Breast epithelium (tissue), 4 donors: Measurements from ENCODE around the gene ACVRL1. TPM values are rescaled to one million over a fixed set of nuclear protein-coding genes. Genes with fewer than 3 reads are reported as not detected.

Experiments used
- DNase-seq, 2 donors: peaks; one replicate each; pipeline ENCODE4 v3.0.0-alpha.2; 2019; ENCODE audit warnings: low spot score in 2 of 2
- H3K27ac ChIP-seq, 2 donors: fragments of 200-600 bp; sonication (generic) in 1 of 2; one replicate each; pipeline ENCODE4 v1.5.1; 2016 to 2019; ENCODE audit warnings: mild to moderate bottlenecking in 1 of 2
- H3K27me3 ChIP-seq, 2 donors: fragments of 200-600 bp; sonication (generic) in 1 of 2; one replicate each; pipeline versions ENCODE4 v1.5.1 to v1.6.0; 2017 to 2019; ENCODE audit warnings: control low read depth in 1 of 2, mild to moderate bottlenecking in 1 of 2
- H3K36me3 ChIP-seq: fragments of 200-600 bp; one replicate; pipeline ENCODE4 v1.5.1; 2019
- H3K4me1 ChIP-seq, 2 donors: fragments of 200-600 bp; sonication (generic); one replicate each; pipeline ENCODE4 v1.5.1; 2016 to 2019; ENCODE audit warnings: control low read depth in 1 of 2
- H3K4me3 ChIP-seq, 3 donors: fragments of 200-600 bp; sonication (generic); 1 replicate in 2 of 3; 2 replicates in 1 of 3; pipeline ENCODE4 v1.5.1; 2016 to 2019; ENCODE audit warnings: mild to moderate bottlenecking in 3 of 3, moderate library complexity in 2 of 3
- H3K9me3 ChIP-seq, 2 donors: fragments of 200-600 bp; sonication (generic) in 1 of 2; one replicate each; pipeline ENCODE4 v1.5.1; 2016 to 2019; ENCODE audit warnings: control low read depth in 1 of 2
- POLR2A ChIP-seq: fragments of 450-650 bp; IDR thresholded peaks from one replicate; pipeline ENCODE4 v1.6.1; 2016; ENCODE audit warnings: antibody characterized with exemption, mild to moderate bottlenecking, moderate library complexity
- POLR2AphosphoS5 ChIP-seq, 3 donors: sonication (generic); formaldehyde crosslinking; IDR thresholded peaks; one replicate each; pipeline ENCODE4 v1.6.1; 2017; ENCODE audit warnings: antibody characterized with exemption in 3 of 3
- intact Hi-C: fragments of 100-400 bp; cut with DNase I; formaldehyde crosslinking; loops from one replicate; pipeline ENCODE4 v1.15.1; 2023; ENCODE audit warnings: low total_unique reads
- total RNA-seq, 3 donors: library from RNA; depleted of rRNA; stranded (reverse); fragments of >200 nt; gene quantifications; one replicate each; pipeline ENCODE4 v1.1.0, GENCODE V29; 2016
- TF ChIP-seq, protein P1 (sequence below), 3 donors: fragments of 450-650 bp; IDR thresholded peaks; one replicate each; pipeline ENCODE4 v1.5.1; 2016 to 2017; ENCODE audit warnings: antibody characterized with exemption in 3 of 3, mild to moderate bottlenecking in 3 of 3, moderate library complexity in 3 of 3

ACVRL1 gene
- total RNA-seq, 3 donors from 2014 or later: 24.7 to 274 (median 109) TPM

- no peak for DNase-seq
- H3K4me1 ChIP-seq: peaks cover 0 to 10% of the 10 kb centered on the region in 2 donors
- no peak overlapping the region for H3K27ac ChIP-seq
- H3K27me3 ChIP-seq: no peaks in the 10 kb centered on the region
- intact Hi-C loops: no loop called here
- H3K4me3 ChIP-seq: no peak overlapping the region
- no peaks in the 10 kb centered on the region for H3K36me3 ChIP-seq
- TF ChIP-seq POLR2AphosphoS5 (IDR thresholded peaks at IDR 0.05) (no peak), POLR2A (no peak)
- TF ChIP-seq, protein P1, sequence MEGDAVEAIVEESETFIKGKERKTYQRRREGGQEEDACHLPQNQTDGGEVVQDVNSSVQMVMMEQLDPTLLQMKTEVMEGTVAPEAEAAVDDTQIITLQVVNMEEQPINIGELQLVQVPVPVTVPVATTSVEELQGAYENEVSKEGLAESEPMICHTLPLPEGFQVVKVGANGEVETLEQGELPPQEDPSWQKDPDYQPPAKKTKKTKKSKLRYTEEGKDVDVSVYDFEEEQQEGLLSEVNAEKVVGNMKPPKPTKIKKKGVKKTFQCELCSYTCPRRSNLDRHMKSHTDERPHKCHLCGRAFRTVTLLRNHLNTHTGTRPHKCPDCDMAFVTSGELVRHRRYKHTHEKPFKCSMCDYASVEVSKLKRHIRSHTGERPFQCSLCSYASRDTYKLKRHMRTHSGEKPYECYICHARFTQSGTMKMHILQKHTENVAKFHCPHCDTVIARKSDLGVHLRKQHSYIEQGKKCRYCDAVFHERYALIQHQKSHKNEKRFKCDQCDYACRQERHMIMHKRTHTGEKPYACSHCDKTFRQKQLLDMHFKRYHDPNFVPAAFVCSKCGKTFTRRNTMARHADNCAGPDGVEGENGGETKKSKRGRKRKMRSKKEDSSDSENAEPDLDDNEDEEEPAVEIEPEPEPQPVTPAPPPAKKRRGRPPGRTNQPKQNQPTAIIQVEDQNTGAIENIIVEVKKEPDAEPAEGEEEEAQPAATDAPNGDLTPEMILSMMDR (IDR thresholded peaks at IDR 0.05): no peak
- H3K9me3 ChIP-seq: peaks cover 3 to 6% of the 10 kb centered on the region in 2 donors
Observed at GRCh38 chr12:51949342-51950030, 42.2 kb downstream of the ACVRL1 start.

DNA sequence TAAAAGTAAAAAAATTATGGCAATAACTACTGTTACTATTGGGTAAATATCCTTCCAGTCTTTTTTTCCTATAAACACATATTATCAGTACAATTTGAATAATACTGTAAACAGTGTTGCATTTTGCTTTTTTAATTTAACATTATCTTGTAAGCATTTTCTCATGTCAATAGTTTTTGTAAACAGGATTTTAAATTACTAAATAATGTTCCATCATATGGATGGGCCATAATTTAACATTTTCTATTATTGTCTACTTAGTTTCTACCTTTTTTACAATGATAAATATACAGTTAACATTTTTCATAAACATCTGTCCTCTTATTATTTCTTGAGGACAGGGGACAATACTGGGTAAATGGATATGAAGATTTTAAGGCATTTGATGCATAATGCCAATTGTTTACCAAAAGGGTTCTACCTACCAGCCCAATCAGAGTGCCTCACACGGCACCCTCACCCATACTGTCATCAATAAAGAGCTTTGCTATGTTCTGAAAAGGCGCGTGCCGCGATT, 43.4 kb downstream of the ACVRL1 start:
- Histone ChIP-seq H3K36me3 (no peaks in the 10 kb centered on the region), H3K27ac (peak overlapping the region; percentile 65 to 74), H3K9me3 (no peaks in the 10 kb centered on the region), H3K27me3 (no peaks in the 10 kb centered on the region), H3K4me1 (peaks cover 0 to 18% of the 10 kb centered on the region in 2 donors), H3K4me3 (peak overlapping the region; percentile 43 to 99 (median 78))
- no peak for DNase-seq
- intact Hi-C loops: no loop called here
- TF ChIP-seq POLR2AphosphoS5 (IDR thresholded peaks at IDR 0.05): no peak
- TF ChIP-seq, protein P1 (IDR thresholded peaks at IDR 0.05): no peak
- TF ChIP-seq POLR2A: no peak

DNA sequence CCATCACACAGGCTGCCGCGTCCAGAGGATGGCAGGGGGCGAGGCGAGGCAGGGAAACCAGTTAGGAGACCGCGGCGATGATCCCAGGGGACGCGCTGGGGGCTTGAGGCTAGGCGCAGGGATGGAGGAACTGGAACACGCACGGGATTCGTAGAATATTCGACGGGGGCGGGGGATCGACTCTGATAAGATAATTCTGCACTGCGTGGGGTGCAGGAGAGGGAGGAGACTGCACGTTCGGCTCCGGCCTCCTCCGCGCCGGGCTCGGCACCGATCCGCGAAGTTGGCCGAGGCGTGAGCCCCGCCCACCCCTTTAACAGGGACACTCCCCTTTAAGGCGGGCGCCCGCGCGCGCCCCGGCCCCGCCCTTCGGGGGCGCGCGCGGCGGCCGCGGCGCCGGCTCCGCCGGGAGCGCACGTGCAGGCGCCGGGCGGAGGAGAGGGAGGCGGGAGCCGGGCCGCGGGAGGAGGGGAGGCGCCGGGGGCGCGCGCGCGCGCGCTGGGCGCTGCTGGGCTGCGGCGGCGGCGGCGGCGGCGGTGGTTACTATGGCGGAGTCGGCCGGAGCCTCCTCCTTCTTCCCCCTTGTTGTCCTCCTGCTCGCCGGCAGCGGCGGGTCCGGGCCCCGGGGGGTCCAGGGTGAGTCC, 44.0 kb downstream of the ACVRL1 start, which contains the start of gene ACVR1B:
Gene ACVR1B, plus strand, starts transcription at position 501 of the 644 bp plus-strand sequence. Its CDS starts 45 bp downstream, at position 546.
- Histone ChIP-seq H3K4me1 (peaks cover 0 to 20% of the 10 kb centered on the region in 2 donors), H3K27ac (peak within 1 kb of the TSS; percentile 92 to 94), H3K4me3 (peak within 1 kb of the TSS; percentile 78 to 99 (median 98)), H3K27me3 (no peaks in the 10 kb centered on the region), H3K9me3 (no peaks in the 10 kb centered on the region), H3K36me3 (no peaks in the 10 kb centered on the region)
- peak; percentile 87 to 88 for DNase-seq
- peak in 1 of 3 donors; percentile 9 for TF ChIP-seq POLR2AphosphoS5 (IDR thresholded peaks at IDR 0.05)
- TF ChIP-seq, protein P1 (IDR thresholded peaks at IDR 0.05): peak in 1 of 3 donors; percentile 19
- no peak for TF ChIP-seq POLR2A
- intact Hi-C loops: no loop called here

- Histone ChIP-seq H3K27ac (peak overlapping the region; percentile 92 to 94), H3K9me3 (no peaks in the 10 kb centered on the region), H3K36me3 (no peaks in the 10 kb centered on the region), H3K27me3 (no peaks in the 10 kb centered on the region), H3K4me3 (peak overlapping the region; percentile 78 to 99 (median 98)), H3K4me1 (peaks cover 0 to 20% of the 10 kb centered on the region in 2 donors)
- TF ChIP-seq, protein P1 (IDR thresholded peaks at IDR 0.05): no peak
- DNase-seq: no peak
- intact Hi-C loops: no loop called here
Observed at GRCh38 chr12:51951843-51952722, 44.8 kb downstream of the ACVRL1 start.
